Trophoblast cell (in vitro differentiated cells and primary cell): ENCODE measurements around the gene PTDSS2.
"Not testable (repeated sequence)": the region's sequence is repeated elsewhere in the genome, so short reads cannot be mapped to it uniquely, and the experiment has no call there.

Experiments
- DNase-seq, 2 donors: peaks; one replicate each; pipeline ENCODE4 v3.0.0-alpha.2; 2016
- H2AFZ ChIP-seq: 2 replicates; pipeline ENCODE4 v1.6.1; 2013; ENCODE audit warnings: low read length, moderate library complexity, mild to moderate bottlenecking; ENCODE audit not compliant: insufficient read depth, poor library complexity
- H2AK5ac ChIP-seq: 2 replicates; pipeline ENCODE4 v1.6.1; 2013; ENCODE audit warnings: mild to moderate bottlenecking, low read length
- H2BK120ac ChIP-seq: 2 replicates; pipeline ENCODE4 v1.6.1; 2013; ENCODE audit warnings: low read length, mild to moderate bottlenecking, moderate library complexity; ENCODE audit not compliant: insufficient read depth, poor library complexity
- H2BK12ac ChIP-seq: 2 replicates; pipeline ENCODE4 v1.6.1; 2013; ENCODE audit warnings: mild to moderate bottlenecking, low read length, moderate library complexity
- H2BK5ac ChIP-seq: 2 replicates; pipeline ENCODE4 v1.6.1; 2013; ENCODE audit warnings: low read length, low read depth, moderate library complexity, mild to moderate bottlenecking; ENCODE audit not compliant: poor library complexity
- H3K14ac ChIP-seq: 2 replicates; pipeline ENCODE4 v1.6.1; 2013; ENCODE audit warnings: mild to moderate bottlenecking, low read length
- H3K18ac ChIP-seq: 2 replicates; pipeline ENCODE4 v1.6.1; 2013; ENCODE audit warnings: mild to moderate bottlenecking, low read length
- H3K23ac ChIP-seq: 2 replicates; pipeline ENCODE4 v1.6.1; 2013; ENCODE audit warnings: low read length
- H3K27ac ChIP-seq: 2 replicates; pipeline ENCODE4 v1.5.1; 2013; ENCODE audit warnings: low read depth, mild to moderate bottlenecking, inconsistent platforms, low read length, moderate library complexity
- H3K27me3 ChIP-seq: 2 replicates; pipeline ENCODE4 v1.6.1; 2013; ENCODE audit warnings: inconsistent platforms, mild to moderate bottlenecking, low read length, moderate library complexity; ENCODE audit not compliant: insufficient read depth
- H3K36me3 ChIP-seq, 2 experiments: 1 replicate in 1 of 2; 2 replicates in 1 of 2; pipeline ENCODE4 v1.6.1; 2013; ENCODE audit warnings: low read length in 2 of 2, mild to moderate bottlenecking in 2 of 2, moderate library complexity in 1 of 2; ENCODE audit not compliant: insufficient read depth in 2 of 2, control insufficient read depth in 1 of 2
- H3K4ac ChIP-seq: 2 replicates; pipeline ENCODE4 v1.6.1; 2013; ENCODE audit warnings: low read depth, mild to moderate bottlenecking, low read length, moderate library complexity
- H3K4me1 ChIP-seq, 2 experiments: 1 replicate in 1 of 2; 2 replicates in 1 of 2; pipeline ENCODE4 v1.6.1; 2013; ENCODE audit warnings: low read length in 2 of 2, mild to moderate bottlenecking in 2 of 2, moderate library complexity in 1 of 2; ENCODE audit not compliant: insufficient read depth in 2 of 2, control insufficient read depth in 1 of 2
- H3K4me2 ChIP-seq: 2 replicates; pipeline ENCODE4 v1.6.1; 2013; ENCODE audit warnings: inconsistent platforms, mild to moderate bottlenecking, low read length, moderate library complexity
- H3K4me3 ChIP-seq: 2 replicates; pipeline ENCODE4 v1.5.1; 2013; ENCODE audit warnings: mild to moderate bottlenecking, low read depth, low read length, inconsistent platforms
- H3K79me1 ChIP-seq: one replicate; pipeline ENCODE4 v1.6.1; 2013; ENCODE audit warnings: low read length
- H3K79me2 ChIP-seq: 2 replicates; pipeline ENCODE4 v1.6.1; 2013; ENCODE audit warnings: low read length, mild to moderate bottlenecking; ENCODE audit not compliant: control insufficient read depth, insufficient read depth, poor library complexity
- H3K9ac ChIP-seq: 2 replicates; pipeline ENCODE4 v1.6.1; 2013; ENCODE audit warnings: mild to moderate bottlenecking, low read length
- H3K9me3 ChIP-seq: 2 replicates; pipeline ENCODE4 v1.6.1; 2013; ENCODE audit warnings: low read depth, mild to moderate bottlenecking, control low read depth, inconsistent platforms, low read length; ENCODE audit not compliant: insufficient read depth
- H4K12ac ChIP-seq: 2 replicates; pipeline ENCODE4 v1.6.1; 2013; ENCODE audit warnings: low read depth, mild to moderate bottlenecking, low read length, moderate library complexity
- H4K8ac ChIP-seq: 2 replicates; pipeline ENCODE4 v1.6.1; 2013; ENCODE audit warnings: low read depth, mild to moderate bottlenecking, low read length, moderate library complexity
- H4K91ac ChIP-seq: one replicate; pipeline ENCODE4 v1.6.1; 2013; ENCODE audit warnings: low read depth, mild to moderate bottlenecking, low read length, moderate library complexity
- WGBS: extraction: QIAGEN DNeasy Blood & Tissue Kit; methylation state at CpG from one replicate; pipeline ENCODE4 v1.1.7; 2013; ENCODE audit warnings: missing lambda C conversion rate; ENCODE audit not compliant: insufficient read length, insufficient coverage; ENCODE audit errors: extremely low coverage; 5-methylcytosine and 5-hydroxymethylcytosine counted together

The PTDSS2 gene

GRCh38 chr11:433111-433510, 17.0 kb upstream of the PTDSS2 start:
- Histone ChIP-seq H2BK5ac (no peak overlapping the region), H3K9ac (no peak overlapping the region), H3K14ac (no peak overlapping the region), H2BK12ac (no peak overlapping the region), H3K18ac (no peak overlapping the region), H2AFZ (no peak overlapping the region), H3K9me3 (peaks cover 8% of the 10 kb centered on the region), H2BK120ac (no peak overlapping the region), H3K79me1 (no peaks in the 10 kb centered on the region), H4K8ac (no peak overlapping the region), H3K27ac (no peak overlapping the region), H3K36me3 (peaks cover 0 to 3% of the 10 kb centered on the region in 2 experiments), H4K12ac (no peak overlapping the region), H3K4me1 (no peaks in the 10 kb centered on the region), H3K4me2 (no peak overlapping the region), H3K4ac (no peak overlapping the region), H3K79me2 (no peaks in the 10 kb centered on the region), H2AK5ac (no peak overlapping the region), H4K91ac (no peak overlapping the region), H3K4me3 (no peak overlapping the region), H3K27me3 (no peaks in the 10 kb centered on the region), H3K23ac (no peak overlapping the region)
- no CpG with 5 or more reads among the region's 17 CpGs for WGBS
- no peak for DNase-seq

- no peak overlapping the region for H3K23ac ChIP-seq
- H3K9me3 ChIP-seq, result peaks cover 8% of the 10 kb centered on the region
- H3K4me1 ChIP-seq, result no peaks in the 10 kb centered on the region
- H4K8ac ChIP-seq, result no peak overlapping the region
- H3K36me3 ChIP-seq, result peaks cover 0 to 3% of the 10 kb centered on the region in 2 experiments
- H2BK120ac ChIP-seq, result no peak overlapping the region
- no peak overlapping the region for H3K4me3 ChIP-seq
- no peak overlapping the region for H3K4ac ChIP-seq
- H3K14ac ChIP-seq, result no peak overlapping the region
- no peaks in the 10 kb centered on the region for H3K79me2 ChIP-seq
- no peak overlapping the region for H3K4me2 ChIP-seq
- no peak overlapping the region for H3K18ac ChIP-seq
- WGBS, result no CpG with 5 or more reads among the region's 20 CpGs
- H4K12ac ChIP-seq, result no peak overlapping the region
- no peak overlapping the region for H3K9ac ChIP-seq
- H3K79me1 ChIP-seq, result no peaks in the 10 kb centered on the region
- no peaks in the 10 kb centered on the region for H3K27me3 ChIP-seq
- no peak overlapping the region for H2AFZ ChIP-seq
- no peak overlapping the region for H4K91ac ChIP-seq
- no peak for DNase-seq
- no peak overlapping the region for H2BK5ac ChIP-seq
- no peak overlapping the region for H2AK5ac ChIP-seq
- no peak overlapping the region for H2BK12ac ChIP-seq
- H3K27ac ChIP-seq, result no peak overlapping the region
Measured at GRCh38 chr11:433641-434040, 16.4 kb upstream of the PTDSS2 start.

DNA sequence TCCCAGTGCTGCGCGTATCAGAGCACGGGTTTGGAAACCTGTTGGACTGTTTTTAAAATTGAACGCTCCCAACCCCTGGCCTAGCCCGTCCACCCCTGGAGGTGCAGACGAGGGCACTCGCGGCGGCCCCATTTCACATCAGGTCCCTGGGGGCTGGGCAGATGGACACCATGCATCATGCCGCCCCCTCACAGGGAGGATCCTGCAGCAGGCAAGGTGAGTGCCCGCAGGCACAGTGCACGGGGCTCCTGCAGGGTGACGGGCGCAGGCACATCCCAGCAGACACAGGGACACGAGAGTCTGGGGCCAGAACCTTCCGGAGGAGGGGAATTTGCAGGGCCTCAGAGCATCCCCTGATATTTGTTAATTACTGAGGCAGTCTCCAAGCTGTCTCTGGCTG, 15.6 kb upstream of the PTDSS2 start:
- no peak overlapping the region for H2BK120ac ChIP-seq
- no peaks in the 10 kb centered on the region for H3K4me1 ChIP-seq

GRCh38 chr11:434999-435740, 14.9 kb upstream of the PTDSS2 start:
- not testable (repeated sequence) for H2BK12ac ChIP-seq, H3K9me3 ChIP-seq, H3K4me2 ChIP-seq, H3K4me3 ChIP-seq, H4K12ac ChIP-seq, H2BK120ac ChIP-seq, H3K36me3 ChIP-seq, H3K79me2 ChIP-seq, H3K4me1 ChIP-seq, H4K91ac ChIP-seq, H3K18ac ChIP-seq, H3K27ac ChIP-seq, H3K27me3 ChIP-seq, H2BK5ac ChIP-seq, H3K23ac ChIP-seq, H2AK5ac ChIP-seq, H2AFZ ChIP-seq, H3K4ac ChIP-seq, H3K14ac ChIP-seq, H3K9ac ChIP-seq, H4K8ac ChIP-seq, DNase-seq, H3K79me1 ChIP-seq
- no CpG with 5 or more reads among the region's 1 CpG for WGBS

More for the DNA sequence above, 15.6 kb upstream of the PTDSS2 start:
- H3K18ac ChIP-seq, result no peak overlapping the region
- H3K79me1 ChIP-seq, result no peaks in the 10 kb centered on the region
- no peak overlapping the region for H4K8ac ChIP-seq
- H2AK5ac ChIP-seq, result no peak overlapping the region
- peaks cover 6% of the 10 kb centered on the region for H3K9me3 ChIP-seq
- H3K79me2 ChIP-seq, result no peaks in the 10 kb centered on the region
- H2AFZ ChIP-seq, result no peak overlapping the region
- H3K23ac ChIP-seq, result no peak overlapping the region
- H4K91ac ChIP-seq, result no peak overlapping the region
- no peak overlapping the region for H3K4me2 ChIP-seq
- DNase-seq, result no peak
- H3K9ac ChIP-seq, result no peak overlapping the region
- no peak overlapping the region for H3K14ac ChIP-seq
- no peak overlapping the region for H2BK5ac ChIP-seq
- H3K4ac ChIP-seq, result no peak overlapping the region
- WGBS, result no CpG with 5 or more reads among the region's 16 CpGs
- H4K12ac ChIP-seq, result no peak overlapping the region
- H3K27ac ChIP-seq, result no peak overlapping the region
- no peaks in the 10 kb centered on the region for H3K27me3 ChIP-seq
- peaks cover 0 to 3% of the 10 kb centered on the region in 2 experiments for H3K36me3 ChIP-seq
- no peak overlapping the region for H2BK12ac ChIP-seq
- H3K4me3 ChIP-seq, result no peak overlapping the region
